ENCODE results near the gene ATP10D.

ATP10D gene

DNA sequence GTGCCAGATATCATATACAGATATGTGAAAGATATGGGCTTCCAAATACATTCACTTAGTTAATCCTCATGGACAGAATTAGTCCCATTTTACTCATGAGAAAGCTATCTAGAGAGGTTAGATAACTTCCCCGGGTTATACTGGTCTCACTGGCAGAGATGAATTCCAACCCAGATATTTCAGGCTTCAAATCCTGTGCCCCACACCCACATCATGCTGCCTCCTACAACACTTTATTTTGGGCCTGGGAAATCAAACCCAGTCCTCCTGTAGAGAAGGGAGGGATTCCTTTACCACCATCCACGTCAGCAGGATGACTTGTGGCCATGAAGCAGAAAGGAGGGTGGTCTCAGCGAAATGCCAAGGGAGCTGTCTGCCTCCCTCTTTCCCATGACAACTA, 113.8 kb downstream of the ATP10D start:
- no peak for DNase-seq

- DNase-seq = no peak
Measured at GRCh38 chr4:47606482-47606881, 121.4 kb downstream of the ATP10D start.

DNA sequence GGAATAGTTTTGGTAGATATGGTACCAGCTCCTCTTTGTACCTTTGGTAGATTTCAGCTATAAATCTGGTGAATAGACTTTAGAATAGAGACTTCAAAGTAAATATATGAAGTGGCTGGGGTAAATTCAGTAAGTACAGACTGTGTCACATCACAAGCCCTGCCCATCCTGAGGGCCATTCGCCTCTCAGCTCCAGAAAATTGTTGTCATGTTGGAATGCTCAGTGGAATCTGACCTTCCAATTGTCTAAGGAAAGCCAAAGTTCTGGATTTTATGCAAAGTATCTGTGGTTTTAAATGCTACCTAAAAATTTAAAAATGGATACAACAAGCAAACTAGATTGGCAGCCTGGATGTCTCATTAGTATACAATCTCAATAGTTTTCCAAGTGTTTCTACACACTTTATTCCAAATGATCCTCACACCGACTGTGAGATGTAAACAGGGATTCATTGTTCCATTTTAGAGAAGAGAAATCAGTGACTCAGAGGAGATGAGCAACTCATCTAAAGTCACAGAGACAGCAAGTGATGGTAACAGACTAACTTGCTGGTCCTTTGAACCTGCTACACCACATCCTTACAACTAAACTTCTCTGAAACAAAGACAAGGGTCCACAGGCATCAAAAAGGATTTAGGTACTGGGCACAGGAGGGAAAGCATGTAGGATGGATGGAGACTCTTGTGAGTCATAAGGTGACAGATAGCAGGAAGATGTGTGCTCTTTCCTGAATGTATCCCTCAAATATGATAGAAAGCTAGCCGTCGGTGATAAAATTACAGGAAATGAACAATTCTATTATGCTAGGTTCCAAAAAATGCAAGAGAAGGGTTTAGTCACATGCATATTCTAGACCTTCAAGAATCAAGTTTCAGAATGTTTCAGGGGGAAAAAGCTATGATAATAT, 127.3 kb downstream of the ATP10D start:
- no peak for DNase-seq

GRCh38 chr4:47615385-47615784, 130.3 kb downstream of the ATP10D start:
- no peak for DNase-seq

GRCh38 chr4:47617607-47618006, 132.5 kb downstream of the ATP10D start:
- DNase-seq = no peak

GRCh38 chr4:47619691-47620090, 134.6 kb downstream of the ATP10D start:
- no peak for DNase-seq

- no peak for DNase-seq
Measured at GRCh38 chr4:47621181-47621580, 136.1 kb downstream of the ATP10D start.

- DNase-seq = no peak
Measured at GRCh38 chr4:47624031-47624441, 139.0 kb downstream of the ATP10D start.

GRCh38 chr4:47631161-47631560, 146.1 kb downstream of the ATP10D start:
- DNase-seq = no peak

DNA sequence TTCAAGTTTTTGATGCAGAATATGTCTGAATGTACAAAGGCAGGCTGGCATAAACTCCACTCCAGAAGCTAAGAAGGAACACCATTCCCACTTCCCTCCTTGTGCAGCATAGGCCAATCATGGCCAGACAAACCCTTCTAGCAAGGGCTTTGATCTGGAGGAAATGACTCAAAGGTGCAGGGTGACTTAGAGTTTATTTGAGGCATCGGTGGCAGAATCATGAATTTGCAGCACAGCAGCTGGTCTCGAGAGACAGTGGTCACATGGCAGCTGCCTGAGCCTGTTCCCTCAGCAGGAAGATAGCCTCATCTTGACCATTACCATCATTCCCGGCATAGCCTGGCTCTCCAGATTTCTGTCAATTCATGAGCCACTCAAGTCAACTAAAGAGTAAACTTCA, 154.5 kb downstream of the ATP10D start:
- DNase-seq = no peak

DNA sequence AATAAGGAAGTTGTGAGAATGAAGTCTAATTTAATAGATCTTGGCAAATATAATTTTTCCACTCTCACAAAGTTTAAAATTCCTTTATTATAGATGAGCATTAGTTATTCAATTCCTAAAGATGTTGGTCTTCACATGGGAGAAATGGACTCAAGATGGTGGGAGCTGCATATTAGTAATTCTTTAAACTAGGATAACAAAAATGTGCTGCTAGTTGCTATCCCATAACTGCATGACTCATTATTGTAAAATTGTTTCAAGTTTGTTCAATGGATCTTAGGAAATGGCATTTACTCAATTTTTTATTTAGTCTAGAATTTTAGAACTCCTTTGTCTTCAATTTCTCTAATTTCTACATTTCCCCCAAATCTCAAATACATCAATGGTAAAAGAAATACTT, 155.8 kb downstream of the ATP10D start:
- no peak for DNase-seq

GRCh38 chr4:47641755-47642154, 156.7 kb downstream of the ATP10D start:
- no peak for DNase-seq

GRCh38 chr4:47642191-47642830, 157.2 kb downstream of the ATP10D start:
- DNase-seq = no peak

Data from cerebellar nuclear complex (tissue), 1 donor.